OCI-M2 (cell line): ENCODE data around the gene GPR6.

Source experiments
- DNase-seq: peaks from one replicate; lab custom pipeline; 2025; ENCODE audit not compliant: unreplicated experiment; lab: John Stamatoyannopoulos, UW

Gene GPR6

DNA sequence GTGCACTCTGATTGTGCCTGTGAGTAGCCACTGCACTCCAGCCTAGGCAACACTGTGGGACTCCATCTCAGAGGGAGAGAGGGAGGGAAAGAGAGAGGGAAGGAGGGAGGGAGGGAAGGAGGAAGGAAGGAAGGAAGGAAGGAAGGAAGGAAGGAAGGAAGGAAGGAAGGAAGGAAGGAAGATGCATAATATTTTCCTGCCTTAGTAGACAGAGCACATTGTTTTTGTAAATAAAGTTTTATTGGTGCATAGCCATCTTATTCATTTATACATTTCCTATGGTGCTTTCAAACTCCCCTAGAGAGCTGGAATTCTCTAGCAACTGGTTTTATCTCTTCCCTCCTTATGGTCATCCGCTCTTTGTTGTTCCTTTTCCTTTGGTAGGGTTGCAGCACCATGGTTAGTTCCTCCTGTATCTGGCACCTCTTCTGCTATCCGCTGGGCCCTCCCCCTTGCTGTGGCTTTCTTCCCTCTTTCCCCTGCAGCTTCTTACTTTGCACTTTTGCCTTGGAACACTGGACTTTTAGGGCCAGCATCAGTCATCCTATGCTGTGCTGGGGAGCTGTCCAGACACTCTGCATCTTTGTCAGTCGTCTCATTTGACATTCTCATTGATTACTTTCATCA, 20.2 kb downstream of the GPR6 start:
- no peak for DNase-seq

DNA sequence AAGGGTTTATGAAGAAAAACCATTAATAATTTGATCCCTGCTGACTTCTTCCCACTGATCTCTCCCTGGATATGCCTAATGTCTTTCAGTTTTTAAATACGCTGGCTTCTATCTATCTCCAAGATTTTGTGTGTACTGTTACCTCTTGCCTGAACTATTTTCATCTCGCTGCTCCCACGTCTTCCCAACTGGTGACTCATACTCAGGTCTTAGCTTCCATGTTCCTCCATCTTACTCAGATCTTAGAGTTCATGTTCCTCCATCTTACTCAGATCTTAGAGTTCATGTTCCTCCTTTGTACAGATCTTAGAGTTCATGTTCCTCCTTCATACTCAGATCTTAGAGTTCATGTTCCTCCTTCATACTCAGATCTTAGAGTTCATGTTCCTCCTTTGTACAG, 21.6 kb downstream of the GPR6 start:
- no peak for DNase-seq

DNA sequence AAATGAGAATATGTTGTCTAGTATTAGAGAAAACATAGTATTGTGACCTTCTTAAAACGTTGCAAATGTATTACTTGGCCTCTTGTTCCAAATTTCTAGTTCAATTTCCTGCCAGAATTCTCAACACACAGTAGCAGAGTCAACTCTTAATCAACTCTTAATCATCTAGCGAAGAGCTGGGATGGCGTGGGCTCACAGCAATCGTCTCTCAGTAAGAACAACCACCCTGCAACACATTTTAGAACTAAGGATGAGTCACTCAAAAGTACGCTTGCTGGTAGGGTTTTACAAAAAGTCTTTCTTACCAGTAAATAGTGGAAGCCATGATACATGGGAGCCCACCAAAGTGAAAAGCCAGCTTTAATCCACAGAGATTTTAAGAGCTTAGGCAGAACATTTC, 24.6 kb downstream of the GPR6 start:
- no peak for DNase-seq

DNA sequence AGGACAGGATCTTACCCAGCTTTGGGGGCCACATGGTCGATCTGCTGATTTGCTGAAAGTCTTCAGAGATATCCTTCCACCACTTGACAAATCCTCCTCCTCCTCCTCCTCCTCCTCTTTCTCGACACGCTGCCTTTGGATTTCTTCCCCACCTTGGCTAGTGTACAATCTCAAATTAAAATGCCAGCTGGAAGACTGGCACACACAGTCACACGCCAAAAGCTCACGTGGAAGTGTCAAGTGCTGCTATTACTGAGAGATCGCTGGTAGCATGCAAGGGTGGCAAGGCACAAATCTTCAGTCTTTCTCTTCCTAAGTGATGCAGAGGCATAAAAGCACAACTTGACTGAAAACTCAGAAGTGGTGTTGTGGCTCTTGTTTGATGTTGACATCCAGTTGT, 35.3 kb downstream of the GPR6 start:
- no peak for DNase-seq

DNA sequence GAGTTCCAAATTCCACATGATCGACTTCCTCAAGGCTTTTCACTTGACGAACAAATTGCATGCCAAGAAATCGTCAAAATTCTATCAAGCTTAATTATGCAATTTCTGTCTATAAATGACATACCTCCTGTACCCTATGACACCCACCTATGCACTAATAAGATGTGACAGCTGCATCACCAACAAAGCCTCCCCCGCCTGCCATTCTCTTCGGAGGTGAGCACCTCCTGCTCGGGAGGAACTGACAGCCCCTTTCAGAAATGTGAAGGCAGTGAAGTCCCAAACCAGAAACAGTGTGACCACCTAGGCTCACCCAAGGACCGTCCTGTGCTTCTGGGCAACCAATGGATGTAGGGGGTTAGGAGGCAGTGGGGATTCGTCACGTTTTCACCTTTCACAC, 37.1 kb downstream of the GPR6 start:
- no peak for DNase-seq

DNA sequence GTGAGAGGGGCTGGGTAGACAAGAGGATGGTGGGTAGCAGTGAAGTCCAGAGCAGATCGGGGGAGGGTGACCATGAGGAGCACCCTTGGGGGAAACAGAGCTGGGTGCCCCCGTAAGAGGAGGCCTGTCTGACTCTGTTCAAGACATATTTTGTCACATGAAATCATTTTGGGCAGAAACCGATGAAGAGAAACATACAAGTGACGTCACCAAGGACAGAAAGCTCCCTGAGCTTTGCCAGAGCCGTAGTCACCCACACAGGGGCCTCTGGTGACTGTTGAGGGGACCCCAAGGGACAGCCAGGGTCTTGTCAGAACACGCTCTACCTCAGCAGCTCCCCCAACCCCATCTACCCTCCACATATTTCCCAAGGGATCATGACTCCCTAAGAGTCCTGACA, 39.2 kb downstream of the GPR6 start:
- no peak for DNase-seq

DNA sequence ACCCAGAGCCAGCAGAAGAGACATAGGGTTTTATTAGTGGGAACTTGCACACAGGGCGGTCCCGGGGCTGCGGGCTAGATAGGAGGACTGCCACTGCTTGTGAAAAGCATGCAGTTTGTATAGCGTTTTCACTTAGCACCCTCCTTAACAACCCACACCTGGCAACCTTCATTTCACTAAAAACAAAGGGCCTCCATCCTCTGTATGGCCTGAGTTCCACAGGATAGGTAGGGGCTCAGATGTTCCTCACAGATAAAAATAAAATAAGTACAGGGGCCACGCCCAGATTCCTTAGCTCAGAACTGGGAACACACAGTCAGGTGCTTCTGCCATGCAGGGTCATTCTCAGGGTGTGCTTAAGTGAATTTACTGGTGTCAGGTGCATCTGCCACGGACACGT, 39.8 kb downstream of the GPR6 start:
- no peak for DNase-seq

DNA sequence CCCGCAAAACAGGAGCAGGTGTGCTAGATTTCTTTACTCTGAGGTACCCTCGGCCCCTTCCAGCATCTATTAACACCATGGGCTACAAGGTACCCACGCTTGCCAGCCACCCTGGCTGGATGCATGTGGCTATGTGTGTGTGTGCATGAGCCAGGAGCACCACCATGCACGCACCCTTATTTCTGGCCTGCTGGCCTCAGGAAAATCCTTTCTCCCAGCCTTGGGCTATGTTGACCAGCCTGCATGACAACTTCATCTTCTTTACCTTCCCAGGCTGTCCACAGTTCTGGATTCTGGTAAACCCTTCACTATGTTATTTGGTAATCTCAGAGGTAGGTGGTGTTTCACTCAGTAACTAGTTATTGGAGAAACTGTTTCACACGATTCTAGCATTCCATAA, 40.4 kb downstream of the GPR6 start:
- no peak for DNase-seq

DNA sequence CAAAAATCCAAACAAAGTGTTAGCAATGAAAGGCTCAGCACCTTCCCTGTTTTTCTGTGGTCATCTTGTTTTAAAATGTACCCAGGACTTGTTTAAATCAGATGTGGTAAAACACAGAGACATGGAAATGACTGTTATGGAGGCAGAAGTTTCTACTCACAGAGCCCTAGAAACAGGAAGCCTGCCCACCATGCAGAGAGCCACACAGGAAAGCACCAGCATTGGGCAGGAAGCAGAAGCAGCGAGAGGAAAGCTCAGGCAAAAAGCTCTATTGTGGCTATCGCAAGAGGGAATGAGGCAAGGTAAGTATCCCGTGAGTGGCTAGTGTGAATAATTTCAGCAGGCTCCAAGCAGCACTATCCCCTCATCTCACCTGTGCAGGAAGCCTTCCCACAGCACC, 42.8 kb downstream of the GPR6 start:
- no peak for DNase-seq

DNA sequence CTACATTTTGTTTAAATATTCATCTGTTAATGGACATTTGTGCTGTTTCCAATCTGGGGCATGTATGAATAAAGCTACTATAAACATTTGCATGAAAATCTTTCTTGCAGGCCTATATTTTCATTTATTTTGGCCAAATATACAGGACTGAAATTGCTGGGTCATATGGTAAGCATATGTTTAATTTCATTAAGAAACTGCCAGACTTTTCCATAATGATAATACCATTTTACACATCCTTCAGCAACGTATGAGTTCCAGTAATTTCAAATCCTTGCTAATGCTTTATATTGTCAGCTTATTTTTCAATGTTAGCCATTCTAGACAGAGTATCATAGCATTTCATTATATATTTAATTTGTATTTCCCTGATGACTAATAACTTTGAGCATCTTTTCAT, 51.0 kb downstream of the GPR6 start:
- DNase-seq, result no peak
